HL-60 (cell line): ENCODE data around the gene COA4.

ENCODE experiments used
- DNase-seq, 2 experiments: peaks; one replicate each; pipeline ENCODE4 v3.0.0-alpha.2; 2010 to 2020; ENCODE audit warnings: low read depth in 1 of 2, low spot score in 1 of 2
- H3K27ac ChIP-seq: fragments of 250-450 bp; sonication (Bioruptor Pico); replicated peaks from 2 replicates; pipeline ENCODE4 v1.5.1; 2020; ENCODE audit warnings: mild to moderate bottlenecking, moderate library complexity
- H3K27me3 ChIP-seq: fragments of 250-450 bp; sonication (Bioruptor Pico); 2 replicates; pipeline ENCODE4 v1.5.1; 2021; ENCODE audit warnings: mild to moderate bottlenecking, moderate library complexity; ENCODE audit not compliant: insufficient read depth, poor library complexity, severe bottlenecking
- H3K4me3 ChIP-seq: replicated peaks from 2 replicates; pipeline ENCODE4 v1.5.1; 2011; ENCODE audit warnings: mild to moderate bottlenecking, control low read depth, low read length; ENCODE audit not compliant: insufficient read depth
- CTCF ChIP-seq: IDR thresholded peaks from one replicate; pipeline ENCODE4 v1.5.1; 2011; ENCODE audit warnings: low read length, control low read depth, inconsistent platforms; ENCODE audit not compliant: insufficient read depth
- GABPA ChIP-seq: IDR thresholded peaks from 2 replicates; pipeline ENCODE4 v1.6.1; 2012; ENCODE audit warnings: low read depth
- POLR2AphosphoS5 ChIP-seq: IDR thresholded peaks from 2 replicates; pipeline ENCODE4 v1.6.1; 2012; ENCODE audit warnings: low read depth
- REST ChIP-seq: IDR thresholded peaks from 2 replicates; pipeline ENCODE4 v1.6.1; 2012; ENCODE audit warnings: low read depth; ENCODE audit not compliant: insufficient replicate concordance
- SPI1 ChIP-seq: IDR thresholded peaks from 2 replicates; pipeline ENCODE4 v1.6.1; 2012; ENCODE audit warnings: low read depth, mild to moderate bottlenecking, borderline replicate concordance

The COA4 gene

GRCh38 chr11:73907191-73907590 lies 30.5 kb upstream of the COA4 start:
- Histone ChIP-seq H3K27me3 (no peaks in the 10 kb centered on the region), H3K4me3 (no peak overlapping the region), H3K27ac (no peak overlapping the region)
- peak; percentile 67 to 91 for DNase-seq
- TF ChIP-seq SPI1: no peak
- TF ChIP-seq POLR2AphosphoS5: no peak
- no peak for TF ChIP-seq GABPA
- TF ChIP-seq REST: no peak
- TF ChIP-seq CTCF: no peak

DNA sequence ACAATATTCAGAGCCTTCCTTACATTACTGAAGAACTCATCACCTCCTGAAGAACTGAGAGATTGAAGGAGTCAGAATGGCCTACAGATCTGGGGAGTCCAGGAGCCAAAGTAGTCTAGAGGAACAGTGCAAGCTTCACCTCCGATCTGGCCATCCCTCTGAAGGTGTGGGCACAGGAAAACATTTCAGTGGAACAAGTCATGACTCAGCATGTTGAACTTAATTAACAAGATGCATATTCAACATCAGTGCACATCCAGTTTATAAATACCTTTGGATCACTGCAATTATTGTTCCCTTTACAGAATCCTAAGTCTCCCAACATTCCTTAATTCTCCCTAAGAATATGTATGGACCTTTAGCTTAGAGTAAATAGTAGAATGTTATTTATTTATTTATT lies 25.7 kb upstream of the COA4 start:
- Histone ChIP-seq H3K4me3 (no peak overlapping the region), H3K27ac (no peak overlapping the region), H3K27me3 (no peaks in the 10 kb centered on the region)
- TF ChIP-seq GABPA: no peak
- no peak for TF ChIP-seq SPI1
- no peak for TF ChIP-seq CTCF
- no peak for TF ChIP-seq POLR2AphosphoS5
- no peak for TF ChIP-seq REST
- DNase-seq: no peak

- no peak overlapping the region for H3K27ac ChIP-seq
- H3K27me3 ChIP-seq: no peaks in the 10 kb centered on the region
- H3K4me3 ChIP-seq: no peak overlapping the region
- TF ChIP-seq GABPA (no peak), REST (no peak), SPI1 (no peak)
- no peak for DNase-seq
These were observed 18.2 kb upstream of the COA4 start for GRCh38 chr11:73894725-73895335.
